GM13977 (cell line): ENCODE data around the gene KCNN4.
"Not testable (repeated sequence)": the region's sequence is repeated elsewhere in the genome, so short reads cannot be mapped to it uniquely, and the experiment has no call there.

Experiments
- DNase-seq: peaks from one replicate; pipeline ENCODE4 v3.0.0; 2012; ENCODE audit warnings: low spot score
- in situ Hi-C: fragments of 300-500 bp; cut with MboI; formaldehyde crosslinking; loops from one replicate; pipeline ENCODE4 v1.12.0; 2022; ENCODE audit warnings: low sequenced_read_pairs, low pct_unique_long_range_greater_than_20kb, mixed read lengths, inconsistent platforms; ENCODE audit not compliant: unreplicated experiment
- TF ChIP-seq, protein P1 (sequence below): IDR thresholded peaks from 2 replicates; pipeline ENCODE4 v1.5.1; 2012; ENCODE audit warnings: mild to moderate bottlenecking, control low read depth; ENCODE audit not compliant: insufficient read depth; ENCODE audit errors: extremely low read depth, missing control alignments

Gene KCNN4

DNA sequence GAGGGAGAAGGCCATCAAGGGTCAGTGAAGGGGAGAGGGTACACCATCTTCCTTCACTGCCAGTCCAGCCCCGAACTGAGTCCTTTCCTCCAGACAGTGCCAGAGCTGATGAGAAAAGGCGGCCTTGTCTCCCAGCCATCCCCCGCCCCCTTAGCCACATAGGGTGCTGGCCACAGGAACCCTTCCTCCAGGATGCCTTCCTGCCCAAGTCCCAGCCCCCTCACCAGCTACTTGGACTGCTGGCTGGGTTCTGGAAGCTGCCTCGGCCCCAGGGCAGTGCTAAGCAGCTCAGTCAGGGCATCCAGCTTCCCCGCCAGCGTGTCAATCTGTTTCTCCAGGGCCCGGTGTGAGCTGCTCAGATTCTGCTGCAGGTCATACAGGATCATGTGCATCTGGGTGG is 13.5 kb downstream of the KCNN4 start:
- TF ChIP-seq, protein P1, sequence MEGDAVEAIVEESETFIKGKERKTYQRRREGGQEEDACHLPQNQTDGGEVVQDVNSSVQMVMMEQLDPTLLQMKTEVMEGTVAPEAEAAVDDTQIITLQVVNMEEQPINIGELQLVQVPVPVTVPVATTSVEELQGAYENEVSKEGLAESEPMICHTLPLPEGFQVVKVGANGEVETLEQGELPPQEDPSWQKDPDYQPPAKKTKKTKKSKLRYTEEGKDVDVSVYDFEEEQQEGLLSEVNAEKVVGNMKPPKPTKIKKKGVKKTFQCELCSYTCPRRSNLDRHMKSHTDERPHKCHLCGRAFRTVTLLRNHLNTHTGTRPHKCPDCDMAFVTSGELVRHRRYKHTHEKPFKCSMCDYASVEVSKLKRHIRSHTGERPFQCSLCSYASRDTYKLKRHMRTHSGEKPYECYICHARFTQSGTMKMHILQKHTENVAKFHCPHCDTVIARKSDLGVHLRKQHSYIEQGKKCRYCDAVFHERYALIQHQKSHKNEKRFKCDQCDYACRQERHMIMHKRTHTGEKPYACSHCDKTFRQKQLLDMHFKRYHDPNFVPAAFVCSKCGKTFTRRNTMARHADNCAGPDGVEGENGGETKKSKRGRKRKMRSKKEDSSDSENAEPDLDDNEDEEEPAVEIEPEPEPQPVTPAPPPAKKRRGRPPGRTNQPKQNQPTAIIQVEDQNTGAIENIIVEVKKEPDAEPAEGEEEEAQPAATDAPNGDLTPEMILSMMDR = no peak
- in situ Hi-C loops = no loop called here
- DNase-seq = no peak

DNA sequence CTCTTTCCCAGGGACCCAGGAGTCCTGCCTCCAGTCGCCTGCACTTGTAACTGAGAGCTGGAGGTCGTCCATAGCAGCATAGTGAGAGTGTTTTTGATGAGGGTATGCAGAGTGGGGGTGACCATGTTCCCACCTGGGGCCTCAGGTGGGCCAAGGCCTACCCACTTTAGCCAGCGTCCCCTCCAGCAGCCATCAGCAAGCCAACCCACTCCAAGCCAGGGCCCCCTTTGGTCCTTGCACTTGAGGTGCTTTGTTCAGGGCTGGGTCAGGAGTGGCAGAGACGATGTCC is 14.1 kb downstream of the KCNN4 start:
- in situ Hi-C loops = no loop called here
- TF ChIP-seq, protein P1 = no peak
- DNase-seq = no peak

DNA sequence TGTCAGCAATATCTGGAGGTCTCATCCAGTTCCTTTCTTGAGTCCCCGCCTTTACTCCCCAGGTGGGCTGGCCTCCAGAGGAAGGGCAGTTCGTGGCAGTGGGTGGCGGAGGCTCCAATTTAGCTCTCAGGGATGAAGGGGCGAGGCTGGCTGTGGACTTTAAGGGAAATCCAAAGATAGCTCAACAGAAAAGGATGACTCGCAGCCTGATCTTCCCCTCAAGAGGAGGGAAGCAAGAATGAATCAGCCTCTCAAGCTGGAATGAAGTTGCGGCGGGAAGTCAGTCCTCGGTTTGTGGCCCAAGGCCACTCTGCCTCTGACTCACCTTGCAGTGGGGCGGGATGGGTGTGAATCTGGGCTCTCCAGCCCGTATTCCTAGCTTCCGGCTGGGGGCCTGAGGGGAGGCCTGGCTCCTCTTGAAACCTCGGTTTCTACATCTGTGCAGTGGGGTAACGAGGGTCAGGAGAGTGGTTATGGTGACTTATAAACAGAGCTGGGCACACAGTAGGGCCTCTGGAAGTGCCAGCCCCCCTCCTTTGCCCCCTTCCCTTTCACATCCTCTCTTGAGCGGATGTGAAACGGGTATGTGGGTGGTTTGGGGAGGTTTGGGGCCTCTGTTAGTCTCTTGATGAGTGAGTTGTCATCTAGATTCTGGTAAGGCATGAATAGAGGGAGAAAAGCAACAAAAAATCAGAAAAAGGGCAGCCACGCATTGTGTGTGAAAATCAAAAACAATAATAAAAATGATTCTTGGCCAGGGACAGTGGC is 15.5 kb downstream of the KCNN4 start:
- TF ChIP-seq, protein P1 = no peak
- DNase-seq = peak; percentile 74
- in situ Hi-C loops = no loop called here

DNA sequence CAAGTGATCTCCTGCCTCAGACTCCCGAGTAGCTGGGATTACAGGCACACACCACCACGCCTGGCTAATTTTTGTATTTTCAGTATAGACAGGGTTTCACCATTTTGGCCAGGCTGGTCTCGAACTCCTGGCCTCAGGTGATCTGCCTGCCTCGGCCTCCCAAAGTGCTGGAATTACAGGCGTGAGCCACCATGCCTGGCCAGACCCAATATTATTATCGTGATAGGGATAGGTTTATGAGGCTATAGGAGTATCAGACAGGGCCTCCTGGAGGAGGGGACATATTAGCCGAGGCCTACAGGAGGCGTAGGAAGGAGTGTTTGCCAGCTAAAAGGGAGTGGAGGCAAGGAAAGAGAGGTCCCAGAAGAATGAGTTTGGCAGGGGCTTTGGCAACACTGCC is 16.1 kb downstream of the KCNN4 start:
- DNase-seq, in situ Hi-C loops: not testable (repeated sequence)

DNA sequence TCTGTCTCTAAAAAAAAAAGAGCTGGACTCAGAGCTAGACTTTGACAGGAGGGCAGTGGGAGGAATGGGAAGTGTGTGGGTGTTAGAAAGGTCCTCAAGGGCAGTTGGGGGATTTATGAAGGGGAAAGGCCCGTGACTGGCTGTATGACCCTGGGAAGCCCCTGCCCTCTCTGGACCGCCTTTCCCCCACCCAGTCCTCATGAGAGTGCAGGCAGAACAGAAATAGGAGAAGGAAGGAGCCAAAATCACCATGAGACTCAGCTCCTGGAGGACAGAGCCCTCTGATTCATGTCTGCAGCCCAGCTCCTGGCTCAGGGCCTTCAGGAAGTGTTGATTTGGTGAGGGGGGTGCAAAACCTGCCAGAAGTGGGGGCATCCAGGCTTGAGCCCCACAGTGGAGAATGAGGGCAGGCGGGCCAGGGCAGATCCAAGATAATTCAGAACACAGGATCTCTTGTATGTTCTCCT is 17.3 kb downstream of the KCNN4 start:
- in situ Hi-C loops = no loop called here
- no peak for DNase-seq
- TF ChIP-seq, protein P1 = no peak

DNA sequence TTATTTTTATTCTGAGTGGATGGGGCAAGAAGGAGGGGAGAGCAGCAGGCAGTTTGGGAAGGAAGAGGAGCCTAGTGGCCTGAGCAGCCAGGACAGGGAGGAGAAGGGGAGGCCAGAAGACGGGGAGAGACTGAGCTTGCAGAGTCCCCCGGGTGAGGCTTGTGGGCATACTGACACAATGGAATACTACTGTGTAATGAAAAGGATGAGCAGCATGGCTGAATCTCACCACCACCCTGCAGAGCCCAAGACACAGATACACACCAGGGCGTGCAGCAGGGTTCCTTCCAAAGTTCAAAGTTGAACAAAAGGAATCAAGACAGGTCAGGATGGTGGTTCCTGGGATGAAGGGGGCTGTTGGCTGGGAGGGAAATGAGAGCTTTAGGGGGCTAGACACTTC is 18.0 kb downstream of the KCNN4 start:
- in situ Hi-C loops = no loop called here
- DNase-seq = no peak
- TF ChIP-seq, protein P1 = no peak

DNA sequence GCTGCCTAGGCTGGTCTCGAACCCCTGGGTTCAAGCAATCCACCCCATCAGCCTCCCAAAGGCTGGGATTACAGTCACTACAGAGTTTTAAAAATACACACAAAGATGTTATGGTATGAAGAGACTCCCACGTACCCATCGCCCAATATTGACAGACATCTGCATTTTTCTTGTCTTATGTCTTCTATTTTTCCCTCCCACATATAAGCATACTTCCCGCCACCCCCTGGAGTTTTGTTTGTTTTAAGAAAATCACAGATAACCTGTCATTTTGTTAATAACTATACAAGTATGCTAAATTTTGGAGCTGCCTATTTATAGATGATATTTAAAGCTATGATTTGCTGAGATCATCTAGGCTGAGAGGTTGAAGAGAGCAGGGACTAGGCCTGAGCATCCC is 19.8 kb downstream of the KCNN4 start:
- TF ChIP-seq, protein P1 = no peak
- in situ Hi-C loops = no loop called here

More for the DNA sequence above, 19.8 kb downstream of the KCNN4 start:
- no peak for DNase-seq
